Inflammatory macrophage (primary cell): ENCODE results near the gene HYKK.
"Not testable (repeated sequence)": the region's sequence is repeated elsewhere in the genome, so short reads cannot be mapped to it uniquely, and the experiment has no call there.

Source experiments
- DNase-seq, 2 donors: peaks; one replicate each; pipeline ENCODE4 v3.0.0-alpha.2; 2020 to 2022
- total RNA-seq, 18 experiments: gene quantifications; one replicate each; lab custom pipeline; 2026; ENCODE audit warnings: mixed read lengths in 6 of 18, inconsistent platforms in 2 of 18; lab: John Stamatoyannopoulos, UW

Gene HYKK, protein sequence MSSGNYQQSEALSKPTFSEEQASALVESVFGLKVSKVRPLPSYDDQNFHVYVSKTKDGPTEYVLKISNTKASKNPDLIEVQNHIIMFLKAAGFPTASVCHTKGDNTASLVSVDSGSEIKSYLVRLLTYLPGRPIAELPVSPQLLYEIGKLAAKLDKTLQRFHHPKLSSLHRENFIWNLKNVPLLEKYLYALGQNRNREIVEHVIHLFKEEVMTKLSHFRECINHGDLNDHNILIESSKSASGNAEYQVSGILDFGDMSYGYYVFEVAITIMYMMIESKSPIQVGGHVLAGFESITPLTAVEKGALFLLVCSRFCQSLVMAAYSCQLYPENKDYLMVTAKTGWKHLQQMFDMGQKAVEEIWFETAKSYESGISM
- 0 to 0.33 (median 0.08) reads per million in 18 experiments for total RNA-seq

DNA sequence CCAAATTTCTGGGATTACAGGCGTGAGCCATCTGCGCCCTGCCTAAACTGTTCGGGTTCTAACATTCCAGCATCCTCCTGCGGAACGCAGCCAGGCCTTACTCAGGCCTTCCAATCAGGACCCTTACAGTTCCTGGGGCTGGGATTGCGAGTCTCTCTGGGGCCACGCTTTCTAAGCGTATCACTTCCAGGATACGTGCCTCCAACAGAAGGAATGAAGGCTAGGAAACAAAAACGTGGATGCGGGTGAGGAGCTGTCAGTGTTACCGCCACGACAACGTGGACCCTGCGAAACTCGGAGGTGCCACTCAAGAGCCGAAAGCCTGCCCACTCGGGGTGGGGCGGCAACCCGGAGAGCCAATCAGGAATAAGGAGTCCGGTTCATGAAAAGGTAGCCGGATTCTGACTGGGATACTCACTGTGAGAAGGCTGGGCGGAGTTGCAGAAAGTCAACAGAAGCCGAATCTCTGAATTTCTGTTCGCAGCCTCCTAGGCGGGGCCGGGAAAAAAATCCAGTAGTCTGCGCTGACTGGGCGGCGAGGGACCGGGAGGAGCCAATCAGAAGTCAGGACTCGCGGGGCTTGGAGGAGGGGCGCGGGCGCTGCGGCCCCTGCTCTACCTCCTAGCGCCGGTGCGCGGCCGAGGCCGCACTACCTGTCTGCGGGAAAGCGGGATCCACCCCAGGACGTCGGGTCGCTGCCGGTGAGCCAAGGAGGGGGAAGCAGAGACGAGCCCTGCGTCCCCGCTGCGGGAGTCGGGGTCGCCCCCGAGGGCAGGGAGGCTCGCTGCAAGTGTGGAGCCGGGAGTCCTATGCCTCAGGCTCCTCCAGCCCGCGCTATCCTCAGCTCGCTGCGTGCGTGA lies at the start of gene HYKK:
Gene HYKK (plus strand): TSS at position 607 of the 860 bp plus-strand sequence. CDS start 5,512 bp downstream, outside the sequence.
- DNase-seq = peak; percentile 85 to 87

DNA sequence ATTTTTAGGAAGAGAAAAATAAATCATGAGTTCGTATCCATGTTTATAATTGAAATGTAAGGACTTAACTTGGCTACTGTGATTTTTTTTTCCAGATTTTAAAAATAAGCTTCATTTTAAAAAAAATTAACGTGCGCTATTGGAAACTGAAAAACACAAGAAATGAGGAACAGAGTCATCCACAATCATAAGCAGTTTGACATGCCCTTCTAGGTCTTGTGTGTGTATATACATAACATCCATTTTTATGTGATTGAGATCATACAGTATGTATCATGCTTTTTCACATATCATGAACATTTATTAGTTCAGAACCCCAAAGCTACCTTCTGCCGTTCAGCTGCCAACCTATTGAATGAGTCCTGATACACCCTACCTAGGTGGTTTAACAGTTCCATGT lies 46.6 kb upstream of the HYKK start:
- no peak for DNase-seq

DNA sequence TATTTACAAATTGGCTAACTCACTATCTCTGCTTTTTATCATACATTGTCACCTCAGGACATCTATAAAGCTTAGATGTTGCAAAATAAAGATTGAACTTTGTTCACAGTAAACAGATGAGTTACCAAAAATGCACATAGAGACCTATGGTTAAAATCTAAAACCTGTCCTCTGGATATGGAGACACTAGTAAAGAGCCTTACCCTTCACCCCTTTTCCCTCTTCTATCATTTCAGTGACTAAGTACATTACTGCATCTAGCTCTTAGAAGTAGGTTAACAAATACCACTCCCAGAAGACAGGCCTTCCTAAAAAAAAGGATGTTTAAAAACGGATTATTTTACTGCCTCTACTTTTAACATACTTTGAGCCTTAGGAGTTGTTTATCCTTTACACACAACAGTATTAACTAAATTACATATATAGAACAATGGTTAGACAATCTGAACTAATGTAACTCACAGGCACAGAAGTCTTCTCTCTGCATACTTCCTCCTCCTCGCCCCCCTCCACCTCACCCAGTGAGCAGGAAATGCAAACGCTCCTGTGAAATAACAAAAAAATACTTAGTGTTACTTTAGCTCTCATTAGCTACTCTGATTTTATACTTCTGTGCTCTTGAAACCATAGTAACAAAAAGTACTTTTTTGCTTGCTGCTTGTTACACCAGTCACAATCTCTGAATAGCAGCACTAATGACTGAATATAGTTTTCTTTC lies 46.0 kb upstream of the HYKK start:
- DNase-seq = no peak

DNA sequence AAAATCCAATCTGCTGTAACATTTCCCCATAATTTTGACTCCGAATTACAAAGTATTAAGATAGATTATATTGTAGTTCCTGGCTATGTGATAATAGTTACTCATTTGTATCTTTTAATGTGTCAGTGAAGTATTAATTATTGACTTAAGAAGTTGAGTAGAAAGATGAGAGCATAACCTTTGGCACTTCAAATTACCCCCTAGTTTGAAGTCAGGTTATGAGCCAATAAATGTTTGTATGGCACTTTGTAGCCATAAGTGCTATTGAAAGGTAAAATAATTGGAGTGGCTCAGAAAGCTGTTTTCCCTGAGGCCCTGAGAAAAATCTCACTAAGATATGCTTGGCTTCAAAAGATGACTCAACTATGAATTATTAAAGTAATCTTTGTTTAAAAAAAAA lies 38.3 kb upstream of the HYKK start:
- DNase-seq = no peak

DNA sequence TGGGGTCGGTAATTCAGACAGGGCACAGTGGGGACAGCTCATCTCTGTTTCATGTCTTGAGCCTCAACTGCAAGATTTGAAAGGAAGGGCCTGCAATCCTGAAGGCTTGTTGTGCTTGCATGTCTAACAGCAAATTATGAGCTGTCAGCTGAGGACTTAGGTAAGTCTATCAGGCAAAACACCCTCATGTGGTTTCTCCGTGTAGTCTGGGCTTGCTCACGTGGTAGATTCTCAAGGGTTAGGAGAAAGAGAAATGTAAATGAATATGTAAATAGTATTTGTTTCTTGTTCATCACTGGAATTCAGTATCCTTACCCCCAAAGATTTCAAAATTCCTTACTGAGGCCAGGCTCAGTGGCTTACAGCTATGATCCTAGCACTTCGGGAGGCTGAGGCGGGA lies 30.1 kb upstream of the HYKK start:
- no peak for DNase-seq

DNA sequence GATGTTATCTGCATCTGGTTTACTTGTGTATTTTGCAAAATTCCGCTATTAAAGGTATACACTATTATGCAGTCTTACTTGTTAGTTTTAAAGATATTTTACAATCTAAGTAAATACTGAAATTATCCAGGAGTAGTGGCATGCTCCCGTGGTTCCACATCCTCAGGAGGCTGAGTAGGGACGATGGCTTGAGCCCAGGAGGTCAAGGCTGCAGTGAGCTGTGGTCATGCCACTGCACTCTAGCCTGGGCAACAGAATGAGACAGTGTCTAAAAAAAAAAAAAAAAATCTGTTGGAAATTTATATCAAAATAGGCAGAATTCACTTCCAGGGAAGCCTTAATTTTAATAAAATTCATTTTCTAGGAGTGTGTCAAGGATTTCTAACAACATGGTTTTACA lies 27.7 kb upstream of the HYKK start:
- DNase-seq = no peak

DNA sequence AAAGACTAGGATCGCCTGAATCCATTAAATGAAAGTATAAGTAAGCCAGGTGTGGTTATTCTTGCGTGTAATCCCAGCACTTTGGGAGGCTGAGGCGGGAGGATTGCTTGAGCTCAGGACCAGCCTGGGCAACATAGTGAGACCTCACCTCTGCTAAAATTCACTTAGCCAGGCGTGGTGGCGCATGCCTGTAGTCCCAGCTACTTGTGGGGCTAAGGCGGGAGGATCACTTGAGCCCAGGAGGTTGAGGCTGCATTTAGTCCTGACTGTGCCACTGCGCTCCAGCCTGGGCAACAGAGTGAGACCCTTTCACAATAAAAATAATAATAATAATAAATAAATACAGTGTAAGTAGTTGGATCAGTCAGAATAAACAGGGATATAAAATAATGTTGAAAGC lies 25.5 kb upstream of the HYKK start:
- no peak for DNase-seq

DNA sequence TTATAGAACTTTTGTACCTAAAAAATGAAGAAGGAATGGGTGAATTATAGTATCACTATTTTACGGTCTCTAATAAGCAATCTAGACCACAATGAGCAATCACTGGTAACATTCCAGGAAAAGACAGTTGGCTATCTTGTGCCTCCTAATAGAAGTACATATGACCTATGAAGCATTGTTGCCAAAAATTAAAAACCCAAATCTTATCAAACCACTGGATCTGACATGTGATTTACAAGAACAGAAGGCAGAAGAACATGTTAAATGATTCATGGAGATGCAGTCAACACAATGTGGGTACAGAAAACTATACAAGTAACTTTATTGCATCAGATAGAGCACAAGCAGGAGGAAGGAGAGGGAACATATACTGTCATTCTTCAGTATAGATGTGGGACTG lies 14.5 kb upstream of the HYKK start:
- DNase-seq = no peak

DNA sequence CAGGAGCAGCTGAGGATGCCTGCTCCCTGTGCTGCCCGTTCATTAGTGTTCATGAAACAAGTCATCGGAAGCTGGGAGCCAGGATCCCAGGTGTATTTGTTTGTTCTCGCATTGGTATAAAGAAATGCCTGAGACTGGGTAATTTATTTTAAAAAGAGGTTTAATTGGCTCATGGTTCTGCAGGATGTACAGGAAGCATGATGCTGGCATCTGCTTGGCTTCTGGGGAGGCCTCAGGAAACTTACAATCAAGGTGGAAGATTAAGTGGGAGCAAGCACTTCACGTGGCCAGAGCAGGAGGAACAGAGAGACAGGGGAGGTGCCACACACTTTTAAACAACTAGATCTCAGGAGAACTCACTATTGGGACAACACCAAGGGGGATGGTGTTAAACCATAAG lies 5.5 kb upstream of the HYKK start:
- no peak for DNase-seq

DNA sequence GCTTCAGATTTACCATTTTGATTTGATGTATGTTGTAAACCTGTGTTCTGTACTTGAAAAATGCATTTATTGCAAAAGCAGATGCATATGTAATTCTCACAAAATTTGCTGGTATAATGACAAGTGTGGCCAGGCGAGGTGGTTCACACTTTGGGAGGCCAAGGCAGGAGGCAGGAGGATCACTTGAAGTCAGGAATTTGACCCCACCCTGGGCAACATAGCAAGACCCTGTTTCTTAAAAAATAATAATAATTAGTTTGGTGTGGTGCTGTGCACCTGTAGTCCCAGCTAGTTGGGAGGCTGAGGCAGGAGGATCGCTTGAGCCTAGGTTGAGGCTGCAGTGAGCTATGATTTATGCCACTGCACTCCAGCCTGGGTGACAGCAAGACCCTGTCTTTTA lies 4.7 kb upstream of the HYKK start:
- DNase-seq = no peak

DNA sequence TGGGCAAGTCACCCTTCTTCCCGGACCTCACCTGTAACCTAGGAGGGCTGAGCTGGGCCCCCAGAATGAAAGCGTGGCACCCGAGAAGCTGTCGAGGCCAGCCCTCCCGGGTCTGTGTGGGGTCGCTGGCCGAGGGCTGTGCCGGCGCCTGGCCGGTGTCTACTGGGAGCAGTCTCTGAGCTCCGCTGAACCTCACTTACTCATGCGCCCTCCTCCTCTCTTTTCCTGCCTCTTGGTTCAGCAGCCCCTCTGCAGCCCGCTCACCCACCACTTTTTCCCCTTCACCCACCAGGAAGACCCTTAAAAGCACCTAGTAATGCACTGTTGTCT lies 419 bp downstream of the HYKK start:
- DNase-seq = no peak

DNA sequence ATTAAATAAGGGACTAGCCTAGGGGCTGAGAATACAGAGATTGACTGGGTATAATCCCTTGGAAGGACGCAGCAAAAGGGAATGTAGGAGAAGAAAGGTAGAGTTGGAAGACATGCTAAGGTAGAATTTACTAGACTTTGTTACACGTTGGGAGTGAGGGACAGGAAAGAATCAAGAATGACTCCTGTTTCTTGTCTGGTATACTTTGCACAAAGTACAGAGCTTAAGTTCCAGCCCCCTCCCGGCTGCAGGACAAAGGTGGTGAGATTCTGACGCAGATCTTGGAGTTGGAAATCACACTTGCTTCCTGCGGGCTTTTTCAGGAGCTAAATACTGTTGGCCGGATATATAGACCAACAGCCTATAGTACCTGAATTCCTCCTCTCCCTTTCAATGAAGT lies 895 bp downstream of the HYKK start:
- no peak for DNase-seq

DNA sequence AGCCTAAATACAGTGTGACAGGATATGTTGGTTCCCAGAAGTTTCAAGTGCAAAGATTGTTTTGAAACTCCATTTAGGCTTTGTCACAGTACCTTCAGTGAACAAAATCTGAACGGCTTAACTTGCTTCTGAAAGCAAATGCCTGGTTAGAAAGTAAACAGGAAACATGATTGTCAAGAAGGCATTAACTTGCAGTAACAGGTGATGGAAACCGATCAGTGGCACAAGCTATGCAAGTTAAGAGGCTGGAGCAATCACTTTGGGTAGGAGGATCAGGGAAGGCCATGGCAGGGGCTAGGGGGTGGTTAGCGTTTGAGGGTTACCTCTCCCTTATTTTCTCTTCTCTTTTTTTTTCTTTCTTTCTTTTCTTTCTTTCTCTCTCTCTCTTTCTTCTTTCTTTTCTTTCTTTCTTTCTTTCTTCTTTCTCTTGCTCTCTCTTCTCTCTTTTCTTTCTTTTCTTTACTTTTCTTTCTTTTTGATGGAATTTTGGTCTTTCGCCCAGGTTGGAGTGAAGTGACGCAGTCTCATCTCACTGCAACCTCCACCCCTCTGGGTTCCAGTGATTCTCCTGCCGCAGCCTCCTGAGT lies 2.4 kb downstream of the HYKK start:
- no peak for DNase-seq

DNA sequence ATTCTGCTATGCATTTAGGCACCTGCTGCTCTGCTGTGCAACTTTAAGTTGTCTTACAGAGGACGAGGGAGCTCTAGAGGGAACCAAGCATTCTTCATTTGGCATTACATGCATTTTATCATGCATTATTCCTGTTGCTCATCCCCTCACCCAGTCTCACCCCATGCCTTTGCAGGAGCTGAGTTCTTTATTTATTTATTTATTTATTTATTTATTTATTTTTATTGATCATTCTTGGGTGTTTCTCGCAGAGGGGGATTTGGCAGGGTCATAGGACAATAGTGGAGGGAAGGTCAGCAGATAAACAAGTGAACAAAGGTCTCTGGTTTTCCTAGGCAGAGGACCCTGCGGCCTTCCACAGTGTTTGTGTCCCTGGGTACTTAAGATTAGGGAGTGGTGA lies 12.7 kb downstream of the HYKK start:
- DNase-seq = not testable (repeated sequence)

DNA sequence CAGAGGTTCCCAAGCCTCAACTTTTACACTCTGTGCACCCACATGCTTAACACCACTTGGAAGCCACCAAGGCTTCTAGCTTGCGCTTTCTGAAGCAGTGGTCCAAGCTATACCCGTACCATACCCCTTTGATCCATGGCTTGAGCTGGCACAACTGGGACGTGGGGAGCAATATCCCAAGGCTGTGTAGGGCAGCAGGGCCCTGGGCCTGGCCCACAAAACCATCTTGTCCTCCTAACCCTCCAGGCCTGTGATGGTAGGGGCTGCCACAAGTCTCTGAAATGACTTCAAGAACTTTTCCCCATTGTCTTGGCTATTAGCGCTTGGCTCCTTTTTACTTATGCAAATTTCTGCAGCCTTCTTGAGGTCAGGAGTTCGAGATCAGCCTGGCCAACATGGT lies 16.9 kb downstream of the HYKK start:
- no peak for DNase-seq

DNA sequence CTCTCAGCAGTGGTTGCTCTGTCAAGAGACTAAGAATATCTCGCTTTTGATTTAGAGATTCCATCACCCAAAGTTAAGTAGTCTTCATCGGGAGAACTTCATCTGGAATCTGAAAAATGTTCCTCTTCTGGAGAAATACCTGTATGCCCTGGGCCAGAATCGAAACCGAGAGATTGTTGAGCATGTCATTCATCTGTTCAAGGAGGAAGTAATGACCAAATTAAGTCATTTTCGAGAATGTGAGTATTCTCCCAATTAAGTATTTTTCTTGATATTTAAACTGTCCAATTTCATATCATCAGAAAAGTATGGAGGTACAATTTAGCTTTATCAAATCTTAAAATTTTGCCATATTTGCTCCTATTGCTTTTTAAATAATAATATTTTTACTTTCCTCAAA lies 19.9 kb downstream of the HYKK start:
- no peak for DNase-seq

DNA sequence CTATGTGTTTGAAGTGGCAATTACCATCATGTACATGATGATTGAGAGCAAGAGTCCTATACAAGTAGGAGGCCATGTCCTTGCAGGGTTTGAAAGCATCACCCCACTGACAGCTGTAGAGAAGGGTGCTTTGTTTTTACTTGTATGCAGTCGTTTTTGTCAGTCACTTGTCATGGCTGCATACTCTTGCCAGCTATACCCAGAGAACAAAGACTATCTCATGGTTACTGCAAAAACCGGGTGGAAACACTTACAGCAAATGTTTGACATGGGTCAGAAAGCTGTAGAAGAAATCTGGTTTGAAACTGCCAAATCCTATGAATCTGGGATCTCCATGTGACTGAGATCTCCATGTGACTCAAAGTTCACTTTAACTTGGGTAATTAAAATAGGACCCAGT lies 26.0 kb downstream of the HYKK start:
- DNase-seq = no peak

DNA sequence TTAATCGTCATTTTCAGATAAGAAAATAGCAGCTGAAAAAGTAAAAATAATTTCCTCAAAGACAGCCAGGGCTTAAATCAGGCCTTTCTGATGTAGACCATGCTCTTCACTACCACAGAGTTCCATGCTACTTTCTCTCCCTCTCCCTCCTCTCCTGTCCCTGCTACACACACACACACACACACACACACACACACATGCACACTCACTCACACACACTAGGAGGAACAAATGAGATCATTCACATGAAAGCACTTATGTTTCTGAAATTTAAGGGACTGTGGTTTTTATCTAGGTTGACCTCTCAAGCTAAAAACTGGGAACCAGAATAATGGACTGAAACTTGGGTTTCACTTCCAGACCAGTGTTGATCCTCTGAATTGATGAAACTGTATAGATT lies 28.8 kb downstream of the HYKK start:
- DNase-seq = no peak

DNA sequence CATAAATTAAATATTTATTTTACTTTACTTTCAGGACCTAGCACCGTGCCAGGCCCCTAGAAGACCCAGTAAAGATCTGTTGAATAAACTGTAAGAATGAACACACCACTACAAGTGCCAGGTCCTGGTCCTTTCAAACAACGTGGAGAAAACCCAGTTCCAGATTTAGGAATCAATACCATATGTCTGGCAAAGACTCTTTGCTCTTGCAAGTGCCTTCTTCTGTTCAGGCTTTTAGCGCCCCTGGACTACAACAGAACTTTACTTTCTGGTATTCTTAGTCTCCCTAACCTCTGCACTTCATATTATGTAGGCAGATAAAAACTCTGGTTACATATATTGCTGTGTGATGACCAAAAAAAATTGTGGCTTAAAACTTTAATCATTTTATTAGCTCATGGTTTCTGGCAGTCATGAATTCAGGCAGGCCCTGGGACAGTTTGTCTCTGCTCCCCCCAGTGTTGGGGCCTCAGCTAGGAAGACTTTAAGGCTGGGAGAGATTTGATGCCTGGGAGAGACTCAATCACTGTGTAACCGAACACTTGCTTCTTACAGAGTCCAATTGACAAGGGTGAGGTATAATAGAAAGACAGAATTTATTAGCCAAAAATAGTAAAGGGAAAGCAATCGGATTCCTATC lies 30.0 kb downstream of the HYKK start:
- DNase-seq = no peak

DNA sequence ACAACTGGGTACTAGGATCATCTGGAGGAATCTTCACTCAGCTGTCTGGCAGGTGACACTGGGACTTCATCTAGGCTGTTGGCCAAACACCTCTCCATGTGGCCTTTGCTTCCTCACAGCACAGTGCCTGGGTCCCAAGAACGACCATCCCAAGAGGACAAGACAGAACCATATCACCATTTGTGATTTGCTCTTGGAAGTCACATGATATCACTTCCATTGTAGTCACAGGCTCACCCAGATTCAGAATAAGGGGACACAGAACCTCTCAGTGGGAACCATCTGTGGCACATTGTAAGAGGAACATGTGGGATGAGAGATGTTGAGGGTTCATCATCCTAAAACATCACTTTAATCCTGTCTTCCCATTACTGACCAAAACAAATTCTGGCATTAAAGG lies 31.0 kb downstream of the HYKK start:
- no peak for DNase-seq

DNA sequence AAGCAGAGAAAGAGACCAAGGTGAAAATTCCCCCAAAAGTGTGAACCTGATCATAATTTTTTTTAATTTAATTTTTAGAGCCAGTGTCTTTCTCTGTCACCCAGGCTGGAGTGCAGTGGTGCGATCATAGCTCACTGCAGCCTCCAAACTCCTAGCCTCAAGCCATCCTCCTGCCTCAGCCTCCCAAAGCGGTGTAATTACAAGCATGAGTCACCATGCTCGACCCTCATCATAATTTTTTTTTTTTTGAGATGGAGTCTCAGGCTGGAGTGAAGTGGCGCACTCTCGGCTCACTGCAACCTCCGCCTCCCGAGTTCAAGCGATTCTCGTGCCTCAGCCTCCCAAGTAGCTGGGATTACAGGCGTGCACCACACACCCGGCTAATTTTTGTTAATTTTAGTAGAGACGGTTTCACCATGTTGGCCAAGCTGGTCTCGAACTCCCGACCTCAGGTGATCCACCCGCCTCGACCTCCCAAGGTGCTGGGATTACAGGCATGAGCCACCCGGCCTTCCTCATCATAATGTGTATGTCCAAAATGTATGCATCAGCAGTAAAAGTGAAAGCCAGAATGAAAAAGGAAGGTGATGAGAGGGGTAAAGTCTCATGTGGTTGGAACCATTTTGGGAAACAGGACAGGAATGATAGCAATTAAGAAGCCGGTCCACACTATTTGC lies 32.2 kb downstream of the HYKK start:
- DNase-seq = not testable (repeated sequence)
